Measurements from ENCODE around the gene ENTPD1. TPM values are rescaled to one million over a fixed set of nuclear protein-coding genes. Genes with fewer than 3 reads are reported as not detected.
"Not testable (repeated sequence)": the region's sequence is repeated elsewhere in the genome, so short reads cannot be mapped to it uniquely, and the experiment has no call there.

The ENTPD1 gene
- total RNA-seq, 1 experiment from 2014 or later: 0.11 TPM

DNA sequence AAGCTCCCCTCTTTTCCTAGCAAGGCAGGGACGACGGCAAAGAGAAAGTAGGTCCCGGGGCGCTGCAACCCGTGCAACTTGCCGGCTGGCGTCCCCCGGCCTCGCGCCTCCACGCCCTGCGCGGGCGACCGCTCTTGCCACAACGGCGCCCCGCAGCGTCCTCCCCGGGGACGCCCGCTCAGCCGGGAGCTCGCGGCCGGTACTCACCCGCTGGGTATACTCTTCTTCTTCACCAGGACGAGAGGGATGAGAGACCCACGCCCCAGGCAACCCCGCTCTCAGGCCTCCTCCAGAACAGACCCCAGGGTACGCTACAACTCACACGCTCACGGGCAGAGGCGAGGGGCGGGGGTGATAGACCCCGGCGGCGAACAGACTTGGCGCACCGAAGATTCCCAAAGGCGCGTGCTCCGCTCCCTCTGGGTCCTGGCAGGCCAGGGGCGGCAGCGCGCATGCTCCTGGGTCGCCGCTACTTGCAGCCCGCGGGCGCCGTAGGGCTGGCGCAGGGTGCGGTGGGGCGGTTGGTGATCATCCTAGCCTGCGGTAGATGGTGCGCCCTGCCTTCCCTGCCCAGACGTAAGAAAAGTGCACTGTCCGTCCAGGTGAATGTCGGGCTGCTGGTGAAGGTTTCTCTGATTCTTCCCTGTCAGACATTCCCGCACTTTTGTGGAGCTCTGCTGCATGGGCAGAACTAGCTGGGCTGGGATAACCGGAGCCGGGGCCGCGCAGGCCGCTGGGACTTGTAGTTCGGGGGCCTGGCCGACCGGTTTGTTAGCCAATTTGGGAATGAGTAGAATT lies 151.7 kb downstream of the ENTPD1 start, which contains the start of gene CC2D2B:
TSS of gene CC2D2B (plus strand) at position 520 of the 798 bp plus-strand sequence. CDS start 3,349 bp downstream, outside the sequence.
- Histone ChIP-seq H4K20me1 (ENCODE audit: insufficient read depth, low read depth, low read length) (no peaks in the 10 kb centered on the region), H3K27me3 (ENCODE audit: low read length) (no peaks in the 10 kb centered on the region), H2AFZ (ENCODE audit: low read length) (peak within 1 kb of the TSS; percentile 74; the same call in 1 of the 2 replicates), H3K79me2 (ENCODE audit: low read length) (peaks cover 11% of the 10 kb centered on the region), H3K4me2 (ENCODE audit: low read depth, low read length, poor library complexity, severe bottlenecking) (peak within 1 kb of the TSS; percentile 89), H3K27ac (ENCODE audit: low read length) (no peak within 1 kb of the TSS), H3K9me2 (replicated peaks; ENCODE audit: insufficient read depth, low read length) (no peaks in the 10 kb centered on the region), H3K9me3 (ENCODE audit: low read length) (no peaks in the 10 kb centered on the region), H3K9ac (ENCODE audit: low read length) (peak within 1 kb of the TSS; percentile 81), H3K36me3 (ENCODE audit: insufficient read depth, low read length) (no peaks in the 10 kb centered on the region), H3K4me3 (ENCODE audit: low read length) (peak within 1 kb of the TSS; percentile 75), H3K4me1 (ENCODE audit: low read length) (peaks cover 18% of the 10 kb centered on the region)
- peak; percentile 75 for DNase-seq

DNA sequence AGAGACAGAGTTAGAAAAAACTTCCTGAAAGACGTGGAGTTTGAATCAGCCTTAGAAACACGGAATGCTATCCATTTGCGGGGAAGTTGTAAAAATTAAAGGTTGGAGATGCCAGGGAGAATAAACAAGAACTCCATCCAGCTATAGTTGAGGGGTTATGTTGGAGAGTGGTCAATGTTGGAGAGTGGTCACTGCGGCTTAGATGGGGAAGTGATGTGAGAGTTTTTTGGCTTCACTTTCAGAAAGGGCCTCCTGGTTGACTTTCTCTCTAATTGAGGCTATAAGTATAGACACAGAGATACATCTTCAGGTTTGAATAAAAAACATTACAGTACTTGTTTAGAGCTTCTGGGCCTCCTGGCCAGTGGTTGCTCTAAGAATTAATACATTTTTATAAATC lies 152.5 kb downstream of the ENTPD1 start:
- Histone ChIP-seq H3K9me3 (ENCODE audit: low read length) (no peaks in the 10 kb centered on the region), H3K79me2 (ENCODE audit: low read length) (peaks cover 11% of the 10 kb centered on the region), H3K36me3 (ENCODE audit: insufficient read depth, low read length) (no peaks in the 10 kb centered on the region), H3K9ac (ENCODE audit: low read length) (no peak overlapping the region), H3K4me2 (ENCODE audit: low read depth, low read length, poor library complexity, severe bottlenecking) (peak overlapping the region; percentile 89), H3K4me1 (ENCODE audit: low read length) (peaks cover 10% of the 10 kb centered on the region), H2AFZ (ENCODE audit: low read length) (peak overlapping the region; percentile 74; the same call in 1 of the 2 replicates), H4K20me1 (ENCODE audit: insufficient read depth, low read depth, low read length) (no peaks in the 10 kb centered on the region), H3K27ac (ENCODE audit: low read length) (no peak overlapping the region), H3K27me3 (ENCODE audit: low read length) (no peaks in the 10 kb centered on the region), H3K4me3 (ENCODE audit: low read length) (peak overlapping the region; percentile 75; the same call in 1 of the 2 replicates), H3K9me2 (replicated peaks; ENCODE audit: insufficient read depth, low read length) (no peaks in the 10 kb centered on the region)
- DNase-seq: no peak

DNA sequence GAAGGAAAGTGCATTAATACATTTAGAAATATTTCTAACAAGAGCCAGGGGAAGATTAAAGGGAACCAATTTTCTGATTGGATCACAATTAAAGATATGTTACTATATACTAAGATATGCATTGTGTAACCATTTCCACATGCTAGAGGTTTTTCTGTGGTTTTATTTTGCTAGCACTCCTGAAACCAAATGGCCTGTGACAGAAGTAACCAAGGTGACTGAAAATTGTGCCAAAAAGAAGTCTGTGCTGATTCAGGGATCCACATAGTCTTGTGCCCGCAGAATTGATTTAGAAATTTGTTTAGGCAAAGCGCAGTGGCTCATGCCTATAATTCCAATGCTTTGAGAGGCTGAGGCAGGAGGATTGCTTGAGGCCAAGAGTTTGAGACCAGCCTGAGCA lies 153.6 kb downstream of the ENTPD1 start:
- no peaks in the 10 kb centered on the region for H3K9me2 ChIP-seq (replicated peaks; ENCODE audit: insufficient read depth, low read length)

DNA sequence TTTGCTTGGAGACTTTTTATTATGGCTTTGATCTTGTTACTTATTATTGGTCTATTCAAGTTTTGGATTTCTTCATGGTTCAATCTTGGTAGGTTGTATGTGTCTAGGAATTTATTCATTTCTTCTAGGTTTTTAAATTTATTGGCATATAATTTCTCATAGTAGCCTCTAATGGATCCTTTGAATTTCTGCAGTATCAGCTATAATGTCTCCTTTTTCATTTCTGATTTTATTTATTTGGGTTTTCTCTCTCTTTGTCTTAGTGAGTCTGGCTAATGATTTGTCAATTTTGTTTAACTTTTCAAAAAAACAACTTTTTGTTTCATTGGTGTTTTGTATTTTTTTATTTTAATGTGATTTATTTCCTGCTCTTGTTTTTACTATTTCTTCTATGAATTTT lies 160.1 kb downstream of the ENTPD1 start:
- not testable (repeated sequence) for H3K9me3 ChIP-seq (ENCODE audit: low read length); DNase-seq; H3K9me2 ChIP-seq (replicated peaks; ENCODE audit: insufficient read depth, low read length); H3K79me2 ChIP-seq (ENCODE audit: low read length); H3K36me3 ChIP-seq (ENCODE audit: insufficient read depth, low read length); H3K9ac ChIP-seq (ENCODE audit: low read length); H3K27me3 ChIP-seq (ENCODE audit: low read length); H4K20me1 ChIP-seq (ENCODE audit: insufficient read depth, low read depth, low read length); H3K4me1 ChIP-seq (ENCODE audit: low read length); H3K4me2 ChIP-seq (ENCODE audit: low read depth, low read length, poor library complexity, severe bottlenecking); H2AFZ ChIP-seq (ENCODE audit: low read length); H3K27ac ChIP-seq (ENCODE audit: low read length); H3K4me3 ChIP-seq (ENCODE audit: low read length)

More for the DNA sequence above, 153.6 kb downstream of the ENTPD1 start:
- Histone ChIP-seq H3K4me3 (ENCODE audit: low read length) (no peak overlapping the region), H3K27me3 (ENCODE audit: low read length) (no peaks in the 10 kb centered on the region), H3K36me3 (ENCODE audit: insufficient read depth, low read length) (no peaks in the 10 kb centered on the region), H3K9me3 (ENCODE audit: low read length) (no peaks in the 10 kb centered on the region), H3K9ac (ENCODE audit: low read length) (no peak overlapping the region), H3K27ac (ENCODE audit: low read length) (no peak overlapping the region), H3K4me1 (ENCODE audit: low read length) (peaks cover 4% of the 10 kb centered on the region), H4K20me1 (ENCODE audit: insufficient read depth, low read depth, low read length) (no peaks in the 10 kb centered on the region), H3K4me2 (ENCODE audit: low read depth, low read length, poor library complexity, severe bottlenecking) (no peak overlapping the region), H2AFZ (ENCODE audit: low read length) (no peak overlapping the region), H3K79me2 (ENCODE audit: low read length) (peaks cover 11% of the 10 kb centered on the region)
- DNase-seq: no peak

Other genes with a start within 250 kb of the ENTPD1 start
- 0.15 and 0.61 TPM in 2 replicates for gene SORBS1, start 194.8 kb upstream of the ENTPD1 start, total RNA-seq (2014; rRNA removed; shearing (Covaris generic); ENCODE audit: low replicate concordance)
- gene ALDH18A1, start 99.5 kb upstream of the ENTPD1 start, total RNA-seq (2014; rRNA removed; shearing (Covaris generic); ENCODE audit: low replicate concordance): 43.7 and 50.0 TPM in 2 replicates
- gene TCTN3, start 62.2 kb upstream of the ENTPD1 start, total RNA-seq (2014; rRNA removed; shearing (Covaris generic); ENCODE audit: low replicate concordance): 7.5 and 14.2 TPM in 2 replicates
- gene CC2D2B, start 151.8 kb downstream of the ENTPD1 start, total RNA-seq (2014; rRNA removed; shearing (Covaris generic); ENCODE audit: low replicate concordance): 0.30 TPM in 1 of 2 replicates, not detected in the other

Measured in Karpas-422 (cell line).